Measurements from ENCODE around the gene TAF5L.

DNA sequence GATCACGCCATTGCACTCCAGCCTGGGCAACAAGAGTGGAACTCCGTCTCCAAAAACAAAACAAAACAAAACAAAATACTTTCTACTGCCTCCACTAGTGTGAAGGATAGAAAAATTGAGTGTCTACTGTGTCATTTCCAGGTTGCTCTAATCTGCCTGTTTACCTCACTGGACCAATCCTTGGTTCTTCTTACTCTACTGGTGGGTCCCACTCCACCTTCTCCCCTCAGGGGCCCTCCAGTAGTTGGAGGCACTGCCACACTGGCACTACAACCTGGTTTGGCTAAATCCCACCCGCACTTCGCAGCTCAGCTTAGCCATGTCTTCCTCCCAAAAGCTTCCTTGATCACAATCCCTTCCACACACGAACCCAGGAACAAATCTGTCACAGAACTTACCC lies 2.7 kb downstream of the TAF5L start:
- TF ChIP-seq, protein P1, sequence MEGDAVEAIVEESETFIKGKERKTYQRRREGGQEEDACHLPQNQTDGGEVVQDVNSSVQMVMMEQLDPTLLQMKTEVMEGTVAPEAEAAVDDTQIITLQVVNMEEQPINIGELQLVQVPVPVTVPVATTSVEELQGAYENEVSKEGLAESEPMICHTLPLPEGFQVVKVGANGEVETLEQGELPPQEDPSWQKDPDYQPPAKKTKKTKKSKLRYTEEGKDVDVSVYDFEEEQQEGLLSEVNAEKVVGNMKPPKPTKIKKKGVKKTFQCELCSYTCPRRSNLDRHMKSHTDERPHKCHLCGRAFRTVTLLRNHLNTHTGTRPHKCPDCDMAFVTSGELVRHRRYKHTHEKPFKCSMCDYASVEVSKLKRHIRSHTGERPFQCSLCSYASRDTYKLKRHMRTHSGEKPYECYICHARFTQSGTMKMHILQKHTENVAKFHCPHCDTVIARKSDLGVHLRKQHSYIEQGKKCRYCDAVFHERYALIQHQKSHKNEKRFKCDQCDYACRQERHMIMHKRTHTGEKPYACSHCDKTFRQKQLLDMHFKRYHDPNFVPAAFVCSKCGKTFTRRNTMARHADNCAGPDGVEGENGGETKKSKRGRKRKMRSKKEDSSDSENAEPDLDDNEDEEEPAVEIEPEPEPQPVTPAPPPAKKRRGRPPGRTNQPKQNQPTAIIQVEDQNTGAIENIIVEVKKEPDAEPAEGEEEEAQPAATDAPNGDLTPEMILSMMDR (conservative IDR thresholded peaks at IDR 0.05; ENCODE audit: low read length), result no peak
- TF ChIP-seq EZH2phosphoT487 (IDR thresholded peaks at IDR 0.05; ENCODE audit: borderline replicate concordance), result no peak

All from Loucy (cell line).